Measurements from ENCODE around the gene NTRK2. TPM values are rescaled to one million over a fixed set of nuclear protein-coding genes. Genes with fewer than 3 reads are reported as not detected.
"Not testable (repeated sequence)": the region's sequence is repeated elsewhere in the genome, so short reads cannot be mapped to it uniquely, and the experiment has no call there.

The NTRK2 gene
- total RNA-seq, 1 experiment from 2014 or later, result under 0.01 TPM

DNA sequence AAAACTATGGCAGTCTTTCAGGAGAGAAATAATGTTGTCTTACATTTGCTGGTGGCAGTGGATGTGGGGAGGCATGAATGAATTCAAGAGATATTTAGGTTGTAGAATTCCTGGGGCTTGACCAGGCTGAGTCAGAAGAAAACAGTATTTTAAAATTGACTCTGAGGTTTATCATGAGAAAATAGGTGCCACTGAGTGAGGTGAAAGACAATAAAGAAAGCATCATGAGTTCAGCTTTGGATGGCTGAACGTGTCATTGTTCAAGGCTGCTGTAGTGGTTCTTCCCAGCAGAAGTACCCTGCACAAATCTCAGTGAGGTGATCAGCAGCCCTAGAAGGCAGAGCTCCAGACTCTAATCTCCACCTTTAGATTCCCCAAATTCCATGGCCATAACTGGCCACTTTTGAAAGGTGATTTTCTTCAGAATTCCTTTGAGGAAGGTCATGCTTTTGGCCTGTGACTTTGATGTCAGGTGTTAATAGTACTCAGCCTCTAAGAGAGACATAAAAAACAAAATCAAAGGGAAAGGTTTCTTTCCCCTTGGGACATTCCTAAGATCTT is 395.4 kb downstream of the NTRK2 start:
- DNase-seq (ENCODE audit: low read depth), result no peak

DNA sequence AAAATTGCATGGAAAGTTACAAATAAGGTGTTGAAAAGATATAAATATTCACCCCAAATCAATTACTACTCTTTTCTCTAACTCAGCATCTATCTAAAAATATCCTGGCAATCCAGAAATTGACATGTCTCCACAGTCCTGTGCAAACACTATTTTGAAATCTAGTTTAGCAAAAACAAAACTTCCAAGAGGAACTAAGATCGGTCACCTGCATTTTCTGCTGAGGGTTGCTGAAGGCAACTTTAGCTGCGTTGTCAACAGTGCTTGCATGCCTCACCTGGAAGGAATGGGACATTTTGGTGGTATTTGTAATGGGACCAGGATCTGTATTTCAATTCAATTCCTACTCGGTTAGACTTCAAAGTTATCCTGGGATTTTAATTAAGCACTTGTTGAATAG is 398.3 kb downstream of the NTRK2 start:
- DNase-seq (ENCODE audit: low read depth), result no peak

DNA sequence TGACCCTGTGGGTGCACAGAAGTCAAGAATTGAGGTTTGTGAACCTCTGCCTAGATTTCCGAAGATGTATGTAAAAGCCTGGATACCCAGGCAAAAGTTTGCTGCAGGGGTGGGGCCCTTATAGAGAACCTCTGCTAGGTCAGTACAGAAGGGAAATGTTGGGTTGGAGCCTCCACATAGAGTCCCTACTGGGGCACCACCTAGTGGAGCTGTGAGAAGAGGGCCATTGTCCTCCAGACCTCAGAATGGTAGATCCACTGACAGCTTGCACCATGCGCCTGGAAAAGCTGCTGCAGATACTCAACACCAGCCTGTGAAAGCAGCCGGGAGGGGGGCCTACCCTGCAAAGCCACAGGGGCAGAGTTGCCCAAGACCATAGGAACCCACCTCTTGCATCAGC is 399.9 kb downstream of the NTRK2 start:
- not testable (repeated sequence) for DNase-seq (ENCODE audit: low read depth)

Measured in RPMI7951 (cell line).